Stimulated activated CD4-positive, alpha-beta T cell treated with anti-CD3 and anti-CD28 coated beads, Interleukin-12 subunit alpha, Interleukin-12 subunit beta, amount 100 ng/mL, for 24 hours (primary cell): Measurements from ENCODE around the gene ARRDC3.
A peak's percentile ranks its signal among the peaks of the same experiment; 100 is the strongest.

Experiments
- DNase-seq, 2 experiments: peaks; one replicate each; pipeline ENCODE4 v3.0.0-alpha.2; 2020; ENCODE audit warnings: low read depth in 2 of 2

The ARRDC3 gene

GRCh38 chr5:91384671-91385430, 1.7 kb upstream of the ARRDC3 start:
- DNase-seq, result no peak

- no peak for DNase-seq
Observed at GRCh38 chr5:91383956-91384300, 811 bp upstream of the ARRDC3 start.

- no peak for DNase-seq
Observed at GRCh38 chr5:91382530-91383026, 539 bp downstream of the ARRDC3 start.

- peak; percentile 32 to 53 for DNase-seq
Observed at GRCh38 chr5:91381774-91382359, 1.2 kb downstream of the ARRDC3 start.

- DNase-seq, result no peak
Observed at GRCh38 chr5:91381239-91381773, 1.8 kb downstream of the ARRDC3 start.

- peak; percentile 96 to 99 for DNase-seq
Observed at GRCh38 chr5:91380491-91381238, 2.5 kb downstream of the ARRDC3 start.

- peak; percentile 86 to 89 for DNase-seq
Observed at GRCh38 chr5:91379914-91380490, 3.1 kb downstream of the ARRDC3 start.

- DNase-seq, result no peak
Observed at GRCh38 chr5:91379246-91379913, 3.7 kb downstream of the ARRDC3 start.

GRCh38 chr5:91378752-91379211, 4.3 kb downstream of the ARRDC3 start:
- no peak for DNase-seq

- DNase-seq, result no peak
Observed at GRCh38 chr5:91374893-91375520, 8.1 kb downstream of the ARRDC3 start.

GRCh38 chr5:91373600-91373999, 9.5 kb downstream of the ARRDC3 start:
- DNase-seq, result no peak

- no peak for DNase-seq
Observed at GRCh38 chr5:91373006-91373405, 10.1 kb downstream of the ARRDC3 start.

GRCh38 chr5:91369480-91369879, 13.6 kb downstream of the ARRDC3 start:
- no peak for DNase-seq

GRCh38 chr5:91367908-91368648, 15.0 kb downstream of the ARRDC3 start:
- no peak for DNase-seq

GRCh38 chr5:91367344-91367743, 15.8 kb downstream of the ARRDC3 start:
- DNase-seq, result no peak

GRCh38 chr5:91366551-91366950, 16.6 kb downstream of the ARRDC3 start:
- no peak for DNase-seq

- DNase-seq, result no peak
Observed at GRCh38 chr5:91365498-91365897, 17.6 kb downstream of the ARRDC3 start.

- no peak for DNase-seq
Observed at GRCh38 chr5:91362935-91363334, 20.2 kb downstream of the ARRDC3 start.

- no peak for DNase-seq
Observed at GRCh38 chr5:91361790-91362189, 21.3 kb downstream of the ARRDC3 start.

GRCh38 chr5:91361055-91361701, 21.9 kb downstream of the ARRDC3 start:
- no peak for DNase-seq
